Bronchial epithelial cell (primary cell): Measurements from ENCODE around the gene SGCD. TPM values are rescaled to one million over a fixed set of nuclear protein-coding genes. Genes with fewer than 3 reads are reported as not detected.

Source experiments
- DNase-seq: peaks from one replicate; pipeline ENCODE4 v3.0.0-alpha.2; 2010; ENCODE audit warnings: low read depth
- FAIRE-seq: peaks from 2 replicates; lab custom pipeline; 2011; peaks lifted over from hg19 to GRCh38; lab: Jason Lieb, UNC
- H3K27me3 ChIP-seq: 2 replicates; pipeline ENCODE4 v1.5.1; 2011; ENCODE audit warnings: low read length; ENCODE audit not compliant: control insufficient read depth, insufficient read depth
- H3K36me3 ChIP-seq: 2 replicates; pipeline ENCODE4 v1.5.1; 2011; ENCODE audit warnings: low read length; ENCODE audit not compliant: control insufficient read depth, insufficient read depth
- H3K4me3 ChIP-seq: 2 replicates; pipeline ENCODE4 v1.5.1; 2011; ENCODE audit warnings: mild to moderate bottlenecking, low read depth, low read length, control low read depth
- CTCF ChIP-seq: IDR thresholded peaks from 2 replicates; pipeline ENCODE4 v1.5.1; 2011; ENCODE audit warnings: mild to moderate bottlenecking, moderate library complexity, low read length, control low read depth, inconsistent platforms; ENCODE audit not compliant: insufficient read depth, severe bottlenecking
- total RNA-seq: library from RNA; depleted of rRNA; stranded (reverse); fragments of >200 nt; gene quantifications from 2 replicates; pipeline ENCODE4 v1.2.1, GENCODE V29; 2014

Gene SGCD
- total RNA-seq, 1 donor from 2014 or later: under 0.01 TPM

- TF ChIP-seq CTCF: no peak
- FAIRE-seq (no peak), DNase-seq (no peak)
Measured at GRCh38 chr5:156615901-156616300, 288.9 kb downstream of the SGCD start.

GRCh38 chr5:156617426-156617825, 290.5 kb downstream of the SGCD start:
- FAIRE-seq: no peak
- H3K36me3 ChIP-seq: no peaks in the 10 kb centered on the region
- no peak for DNase-seq

More at GRCh38 chr5:156615901-156616300, 288.9 kb downstream of the SGCD start:
- Histone ChIP-seq H3K36me3 (no peaks in the 10 kb centered on the region), H3K27me3 (no peaks in the 10 kb centered on the region), H3K4me3 (no peak overlapping the region)

GRCh38 chr5:156618601-156619000, 291.6 kb downstream of the SGCD start:
- TF ChIP-seq CTCF: no peak
- Histone ChIP-seq H3K27me3 (no peaks in the 10 kb centered on the region), H3K36me3 (no peaks in the 10 kb centered on the region), H3K4me3 (no peak overlapping the region)
- DNase-seq (no peak), FAIRE-seq (no peak)

More at GRCh38 chr5:156617426-156617825, 290.5 kb downstream of the SGCD start:
- Histone ChIP-seq H3K27me3 (no peaks in the 10 kb centered on the region), H3K4me3 (no peak overlapping the region)
- no peak for TF ChIP-seq CTCF

GRCh38 chr5:156621719-156622118, 294.8 kb downstream of the SGCD start:
- DNase-seq (no peak), FAIRE-seq (no peak)
- H3K36me3 ChIP-seq: no peaks in the 10 kb centered on the region
- no peaks in the 10 kb centered on the region for H3K27me3 ChIP-seq
- no peak overlapping the region for H3K4me3 ChIP-seq
- TF ChIP-seq CTCF: no peak

- H3K36me3 ChIP-seq: no peaks in the 10 kb centered on the region
- FAIRE-seq (no peak), DNase-seq (no peak)
- TF ChIP-seq CTCF: no peak
- H3K27me3 ChIP-seq: no peaks in the 10 kb centered on the region
- H3K4me3 ChIP-seq: no peak overlapping the region
Measured at GRCh38 chr5:156623381-156624040, 296.5 kb downstream of the SGCD start.

GRCh38 chr5:156624686-156625085, 297.7 kb downstream of the SGCD start:
- FAIRE-seq (no peak), DNase-seq (no peak)
- no peak for TF ChIP-seq CTCF
- no peaks in the 10 kb centered on the region for H3K27me3 ChIP-seq
- no peak overlapping the region for H3K4me3 ChIP-seq
- H3K36me3 ChIP-seq: no peaks in the 10 kb centered on the region
